ENCODE measurements around the gene GMPR2.
"Not testable (repeated sequence)": the region's sequence is repeated elsewhere in the genome, so short reads cannot be mapped to it uniquely, and the experiment has no call there.

GMPR2 gene

DNA sequence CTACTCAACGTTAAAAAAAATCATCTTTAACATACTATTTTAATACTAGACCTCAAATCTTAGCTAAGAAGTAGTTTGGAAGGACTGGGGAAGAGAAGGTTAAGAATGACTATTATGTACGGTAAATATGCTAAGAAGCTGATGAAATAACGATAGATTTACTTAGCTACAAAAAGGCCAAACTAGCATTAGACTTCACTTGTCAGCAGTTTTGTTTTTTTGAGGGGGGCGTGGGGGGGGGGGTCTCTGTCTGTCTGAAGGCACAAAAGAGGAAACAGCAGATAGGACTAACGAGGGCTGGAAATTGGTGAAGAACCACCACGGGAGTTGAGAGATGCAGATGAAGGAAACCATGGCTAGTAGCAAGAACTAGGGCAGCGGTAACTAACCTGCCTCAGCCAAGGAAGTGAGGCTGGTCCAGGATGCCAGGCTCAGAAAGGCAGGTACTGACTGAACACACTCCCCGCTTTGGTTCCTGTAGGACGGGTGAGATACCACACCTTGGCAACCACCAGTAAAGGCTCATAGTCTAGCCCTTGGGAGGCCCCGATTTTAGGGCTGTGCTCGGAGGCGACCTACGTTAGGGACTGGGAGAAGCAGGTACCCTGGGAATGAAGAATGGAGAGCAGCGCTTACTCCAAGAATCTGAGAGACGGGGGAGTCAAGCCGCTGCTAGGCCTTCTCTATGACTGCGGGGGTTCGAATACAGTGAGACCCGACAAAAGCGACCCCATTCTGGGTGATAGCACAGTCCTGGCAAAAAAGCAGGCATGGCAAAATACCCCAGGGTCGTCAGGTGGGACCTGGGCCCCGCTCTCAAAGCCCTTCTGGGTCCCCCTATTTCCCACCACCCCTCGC lies 1.2 kb upstream of the GMPR2 start:
- no peak for DNase-seq (ENCODE audit: low spot score)

DNA sequence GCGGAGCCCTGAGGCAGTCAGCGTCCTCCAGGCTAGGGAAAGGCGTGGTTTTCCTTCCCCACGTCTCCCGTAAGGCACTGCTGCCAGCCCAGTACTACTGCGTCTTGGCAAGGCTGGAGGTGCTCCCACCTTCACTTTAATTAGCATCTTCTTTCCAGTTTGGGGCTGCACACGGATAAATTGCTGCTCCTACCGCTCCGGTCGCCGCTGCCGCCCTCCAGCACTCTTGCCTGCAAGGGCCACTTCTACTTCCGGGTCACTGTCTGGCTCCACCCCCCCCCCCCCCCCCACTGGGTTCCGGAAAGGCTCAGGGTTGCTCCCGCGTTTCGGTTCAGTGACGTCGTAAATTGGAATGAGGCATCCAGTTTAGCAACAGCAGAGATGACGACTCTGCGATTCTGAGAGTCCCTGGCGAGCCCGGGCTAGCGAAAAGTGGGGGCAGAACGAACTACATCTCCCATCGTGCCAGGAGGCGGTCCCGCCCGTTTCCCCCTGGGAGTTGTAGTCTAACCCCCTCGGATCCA lies 546 bp upstream of the GMPR2 start, which contains the start of gene NEDD8:
NEDD8 (minus strand) TSS at position 247 of the 524 bp plus-strand sequence; CDS start at position 147, 100 bp downstream.
- peak; percentile 91 for DNase-seq (ENCODE audit: low spot score)

GRCh38 chr14:24233538-24233866 lies 773 bp downstream of the GMPR2 start:
- no peak for DNase-seq (ENCODE audit: low spot score)

DNA sequence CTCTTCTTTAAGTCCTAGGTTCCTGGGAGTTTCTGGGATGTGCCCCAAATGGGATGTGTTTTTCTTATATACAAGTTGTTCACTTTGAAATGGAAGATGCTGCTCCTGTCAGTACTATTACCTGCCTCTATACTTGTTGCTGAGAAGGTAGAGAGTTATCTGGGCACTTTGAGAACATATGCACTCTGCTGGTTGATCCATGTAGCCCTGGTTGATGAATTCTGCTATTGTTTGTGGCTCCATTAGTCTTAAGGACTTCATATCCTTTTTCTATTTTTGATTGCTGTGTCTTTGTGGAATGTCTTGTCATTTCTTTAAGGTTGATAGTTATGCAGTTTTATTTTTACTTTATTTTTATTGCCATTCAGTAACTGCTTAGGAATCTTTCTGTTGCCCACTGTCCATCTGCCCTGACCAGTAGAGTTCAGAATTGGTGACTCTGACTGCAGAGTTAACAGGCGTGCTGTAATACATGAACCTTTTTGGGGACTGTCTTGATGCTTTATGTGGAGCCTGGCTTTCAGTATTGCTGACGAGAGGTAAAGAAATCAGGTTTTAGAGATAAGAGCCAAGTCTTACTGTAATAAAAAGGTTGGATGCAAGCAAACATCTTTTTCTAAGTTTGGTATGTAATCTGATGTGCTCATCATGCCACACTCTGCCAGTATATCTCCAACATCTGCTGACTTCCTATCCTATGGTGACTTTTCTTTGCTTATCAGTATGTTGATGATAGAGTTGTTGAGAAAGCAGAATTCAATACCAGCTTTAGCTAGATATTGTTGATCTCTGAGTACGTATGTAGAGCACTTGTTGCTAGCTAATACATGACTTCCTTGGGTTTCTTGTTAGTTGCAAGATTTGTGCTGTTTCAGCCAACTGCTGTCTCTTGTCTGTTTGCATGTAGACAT lies 1.6 kb downstream of the GMPR2 start:
- no peak for DNase-seq (ENCODE audit: low spot score)

DNA sequence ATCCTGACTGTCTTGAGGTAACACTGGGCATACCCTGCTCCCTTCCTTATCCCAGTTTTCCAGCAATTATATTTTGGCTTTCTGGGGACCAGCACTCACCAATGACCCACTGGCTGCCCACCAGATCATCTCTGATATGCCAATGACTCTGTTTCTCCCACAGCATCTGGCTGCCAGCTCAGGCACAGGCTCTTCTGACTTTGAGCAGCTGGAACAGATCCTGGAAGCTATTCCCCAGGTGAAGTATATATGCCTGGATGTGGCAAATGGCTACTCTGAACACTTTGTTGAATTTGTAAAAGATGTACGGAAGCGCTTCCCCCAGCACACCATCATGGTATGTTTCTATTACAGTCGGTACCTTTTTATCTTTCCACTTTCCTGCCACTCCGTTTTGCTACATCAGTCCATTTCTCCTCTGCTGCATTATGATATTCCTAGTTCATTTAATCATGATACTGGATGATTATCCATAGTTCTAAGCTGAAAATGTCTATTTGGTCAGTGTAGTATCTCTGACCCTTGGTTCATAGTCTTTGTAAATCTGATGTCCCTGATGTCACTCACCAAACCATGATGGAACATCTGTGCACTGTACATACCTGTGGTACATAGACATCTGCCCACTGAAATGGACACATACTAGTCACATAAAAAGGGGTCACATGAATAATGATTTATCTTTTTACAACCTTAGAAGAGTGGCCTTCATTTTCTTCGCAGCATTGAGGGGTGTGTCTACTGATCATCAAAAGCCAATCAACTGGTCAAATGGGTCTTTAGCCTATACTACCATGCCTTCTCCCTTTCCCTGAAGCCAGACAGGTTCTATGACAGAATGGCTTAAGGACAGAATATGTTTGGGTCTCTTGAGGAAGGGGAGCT lies 3.3 kb downstream of the GMPR2 start:
- DNase-seq (ENCODE audit: low spot score): no peak

DNA sequence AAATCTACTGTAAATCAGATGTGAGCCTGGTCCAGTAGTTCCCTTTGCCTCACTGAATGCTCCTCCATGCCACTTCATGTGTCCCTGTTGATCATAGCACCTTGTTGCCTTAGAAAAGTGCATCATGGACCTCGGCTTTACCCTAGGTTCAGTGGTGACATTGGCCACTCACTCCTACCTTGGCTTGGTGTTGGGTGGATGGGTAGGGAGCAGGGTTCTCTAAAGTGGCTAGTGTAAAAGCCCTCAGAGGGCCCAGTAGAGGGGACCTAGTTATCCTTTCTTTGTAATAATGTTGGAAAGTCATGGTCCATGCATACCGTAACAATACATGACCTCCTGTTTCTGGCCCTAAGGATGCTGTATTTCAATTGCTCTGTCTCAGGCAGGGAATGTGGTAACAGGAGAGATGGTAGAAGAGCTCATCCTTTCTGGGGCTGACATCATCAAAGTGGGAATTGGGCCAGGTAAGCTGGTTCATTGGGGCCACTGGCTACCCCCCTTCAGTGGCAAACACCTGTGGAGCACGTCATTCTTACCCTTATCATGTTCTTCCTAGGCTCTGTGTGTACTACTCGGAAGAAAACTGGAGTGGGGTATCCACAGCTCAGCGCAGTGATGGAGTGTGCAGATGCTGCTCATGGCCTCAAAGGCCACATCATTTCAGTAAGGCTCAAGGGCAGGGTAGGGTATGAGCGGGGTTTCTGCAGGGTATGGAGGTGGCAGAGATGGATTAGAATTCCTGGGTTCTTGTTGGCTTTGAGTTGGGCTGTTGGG lies 4.1 kb downstream of the GMPR2 start:
- DNase-seq (ENCODE audit: low spot score): no peak

GRCh38 chr14:24237463-24237955 lies 4.8 kb downstream of the GMPR2 start:
- no peak for DNase-seq (ENCODE audit: low spot score)

DNA sequence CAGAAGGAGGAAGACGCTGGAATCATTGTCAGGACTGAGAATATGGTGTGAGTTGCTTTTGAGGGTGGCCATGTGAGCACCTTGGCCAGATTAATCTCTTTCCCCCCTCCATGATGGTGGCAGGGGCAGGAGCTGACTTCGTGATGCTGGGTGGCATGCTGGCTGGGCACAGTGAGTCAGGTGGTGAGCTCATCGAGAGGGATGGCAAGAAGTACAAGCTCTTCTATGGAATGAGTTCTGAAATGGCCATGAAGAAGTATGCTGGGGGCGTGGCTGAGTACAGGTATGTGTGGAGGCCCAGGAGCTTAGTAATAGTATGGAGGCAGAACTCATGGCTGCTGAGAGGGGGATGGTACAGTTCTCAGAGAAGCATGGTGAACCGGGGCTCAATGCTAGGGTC lies 5.4 kb downstream of the GMPR2 start:
- no peak for DNase-seq (ENCODE audit: low spot score)

GRCh38 chr14:24238527-24239037 lies 5.9 kb downstream of the GMPR2 start:
- DNase-seq (ENCODE audit: low spot score): no peak

DNA sequence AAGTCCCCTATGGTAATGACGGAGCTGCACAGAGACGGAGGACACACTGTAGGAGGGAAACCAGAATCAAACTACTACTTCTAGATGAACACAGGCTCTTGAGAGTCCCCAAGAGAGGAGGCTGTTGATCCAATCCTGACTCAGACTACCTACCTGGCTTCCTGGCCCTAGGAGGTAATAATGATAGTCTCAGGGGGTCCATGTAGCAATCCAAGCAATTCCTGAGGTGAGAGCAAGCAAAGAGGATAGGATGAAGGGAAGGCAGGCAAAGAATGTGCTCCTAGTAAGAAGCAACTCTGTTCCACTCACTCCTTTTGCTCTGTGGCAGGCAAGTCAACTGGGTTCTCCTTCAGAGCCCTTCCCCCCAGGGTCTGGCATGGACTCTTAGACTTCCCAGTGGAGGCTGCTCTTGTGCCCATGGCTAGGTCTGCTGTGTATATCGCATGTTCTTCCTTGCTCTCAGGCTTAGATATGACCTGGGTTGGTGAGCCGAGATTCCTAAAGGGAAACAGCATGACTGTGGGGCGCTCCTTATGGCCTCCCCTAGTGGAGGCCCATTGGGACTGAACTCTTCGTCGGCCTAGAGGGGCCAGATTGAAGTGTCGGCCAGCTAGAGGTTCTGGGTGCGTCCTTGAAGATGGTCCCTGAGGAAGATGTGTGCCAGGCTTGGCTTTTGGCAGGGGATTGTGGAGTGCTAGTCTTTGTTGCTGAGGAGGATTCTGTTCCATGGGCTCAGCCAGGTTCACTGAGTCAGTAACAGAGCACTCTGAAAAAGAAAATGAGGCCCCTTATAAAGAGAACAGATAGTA lies 7.6 kb downstream of the GMPR2 start:
- DNase-seq (ENCODE audit: low spot score): no peak

- DNase-seq (ENCODE audit: low spot score): peak; percentile 96
Measured at GRCh38 chr14:24241829-24242443, 9.2 kb downstream of the GMPR2 start.

GRCh38 chr14:24243336-24243836 lies 10.7 kb downstream of the GMPR2 start:
- peak; percentile 37 for DNase-seq (ENCODE audit: low spot score)

- not testable (repeated sequence) for DNase-seq (ENCODE audit: low spot score)
Measured at GRCh38 chr14:24245350-24245749, 12.6 kb downstream of the GMPR2 start.

- DNase-seq (ENCODE audit: low spot score): no peak
Measured at GRCh38 chr14:24246765-24247212, 14.1 kb downstream of the GMPR2 start.

GRCh38 chr14:24247422-24247821 lies 14.7 kb downstream of the GMPR2 start:
- DNase-seq (ENCODE audit: low spot score): no peak

DNA sequence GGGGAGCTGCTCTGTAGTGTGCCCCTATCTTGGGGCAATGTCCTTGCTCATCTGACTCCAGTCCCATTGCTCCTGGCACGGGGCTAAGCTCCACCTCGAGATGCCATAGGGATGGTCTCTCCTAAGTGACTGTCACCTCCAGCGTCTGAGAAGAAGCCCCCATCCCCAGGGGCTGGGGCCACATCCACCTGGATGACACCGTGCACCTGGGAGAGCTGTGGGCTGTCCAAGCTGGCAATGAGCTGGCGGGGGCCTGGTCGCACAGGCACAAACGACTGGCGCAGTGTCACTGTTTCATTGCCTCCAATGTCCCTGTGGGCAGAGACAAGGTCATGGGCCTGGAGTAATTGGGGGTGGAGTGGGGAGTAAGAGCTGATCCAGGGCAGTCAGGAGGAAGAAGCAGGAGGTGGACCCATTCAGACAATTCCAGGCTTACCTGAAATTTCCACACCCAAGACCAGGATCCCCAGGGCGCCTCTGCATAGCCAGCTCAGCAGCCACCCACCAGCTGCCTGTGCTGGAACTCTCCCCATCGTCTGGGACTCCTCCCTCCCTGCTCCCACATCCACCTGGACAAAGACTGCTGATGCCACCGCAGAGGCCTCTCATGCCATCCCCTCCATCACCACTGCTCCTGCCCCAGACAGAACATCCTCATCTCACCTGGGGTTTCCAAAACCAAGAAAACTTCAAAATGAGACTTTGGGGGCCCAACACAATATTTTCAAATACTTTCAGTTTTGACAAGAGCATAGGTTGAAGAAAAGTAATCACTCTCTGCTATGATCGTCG lies 16.7 kb downstream of the GMPR2 start:
- DNase-seq (ENCODE audit: low spot score): no peak

GRCh38 chr14:24250354-24250753 lies 17.6 kb downstream of the GMPR2 start:
- DNase-seq (ENCODE audit: low spot score): no peak

DNA sequence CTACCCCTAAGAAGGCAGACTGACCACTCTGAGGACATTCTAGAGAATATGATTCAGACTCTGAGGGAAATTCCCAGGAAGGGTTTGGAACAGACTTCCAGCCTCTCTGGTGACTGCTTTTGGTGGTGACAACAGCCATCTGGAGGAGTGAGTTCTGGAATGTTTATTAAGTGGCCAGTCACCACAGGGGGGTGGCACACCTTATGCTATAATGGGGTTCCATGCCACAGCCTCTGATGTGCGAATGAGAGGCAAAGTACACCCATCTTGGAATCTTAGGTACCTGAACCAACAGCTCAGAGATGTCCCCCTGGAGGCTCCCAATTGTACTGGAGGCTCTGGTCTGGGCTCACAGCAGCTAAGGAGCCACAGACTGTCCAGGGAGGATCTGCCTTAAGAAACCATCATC lies 19.2 kb downstream of the GMPR2 start:
- DNase-seq (ENCODE audit: low spot score): no peak

Measured in D341Med (cell line).